HEK293 (cell line): Measurements from ENCODE around the gene HOXC5.

Experiments used
- CTCF ChIA-PET: fragments of 350-600 bp; formaldehyde crosslinking; extraction: SDS; loops from one replicate; lab custom pipeline; 2021; ENCODE audit warnings: antibody characterized with exemption; lab: Yijun Ruan, JAX
- POLR2A ChIA-PET: fragments of 300-600 bp; formaldehyde crosslinking; extraction: SDS; loops from one replicate; lab custom pipeline; 2020; ENCODE audit warnings: antibody characterized with exemption, inconsistent platforms; lab: Yijun Ruan, JAX
- H3K27ac ChIP-seq: fragments of 200-500 bp; sonication (Bioruptor generic); 2 replicates; pipeline ENCODE4 v1.5.1; 2014; ENCODE audit warnings: low read depth, low read length, control low read depth, inconsistent platforms; ENCODE audit errors: extremely low read depth
- H3K36me3 ChIP-seq, 2 experiments: fragments of 200-500 bp in 1 of 2; sonication (Bioruptor generic) in 1 of 2; 1 replicate in 1 of 2; 2 replicates in 1 of 2; pipeline ENCODE4 v1.5.1; 2014 to 2017; ENCODE audit warnings: inconsistent platforms in 2 of 2, low read length in 2 of 2; ENCODE audit not compliant: control insufficient read depth in 2 of 2, insufficient read depth in 1 of 2
- H3K4me1 ChIP-seq: fragments of 200-500 bp; sonication (Bioruptor generic); 2 replicates; pipeline ENCODE4 v1.5.1; 2014; ENCODE audit warnings: mild to moderate bottlenecking, low read length, inconsistent platforms; ENCODE audit not compliant: control insufficient read depth, insufficient read depth
- H3K4me3 ChIP-seq: 2 replicates; pipeline ENCODE4 v1.5.1; 2011; ENCODE audit warnings: low read depth, mild to moderate bottlenecking, control low read depth, low read length, moderate library complexity
- H3K9me3 ChIP-seq: fragments of 200-500 bp; sonication (Bioruptor generic); 2 replicates; pipeline ENCODE4 v1.5.1; 2014; ENCODE audit warnings: low read depth, low read length, inconsistent platforms; ENCODE audit not compliant: control insufficient read depth, insufficient read depth
- GLI4 ChIP-seq: fragments of 450-650 bp; formaldehyde crosslinking; IDR thresholded peaks from 2 replicates; pipeline ENCODE4 v1.5.1; 2016; ENCODE audit warnings: missing biosample characterization, missing genetic modification characterization
- KLF17 ChIP-seq: fragments of 450-650 bp; formaldehyde crosslinking; IDR thresholded peaks from 2 replicates; pipeline ENCODE4 v1.5.1; 2016; ENCODE audit warnings: missing biosample characterization, missing genetic modification characterization
- PRDM2 ChIP-seq: fragments of 450-650 bp; formaldehyde crosslinking; IDR thresholded peaks from 2 replicates; pipeline ENCODE4 v1.5.1; 2016; ENCODE audit warnings: missing biosample characterization, missing genetic modification characterization, borderline replicate concordance
- RBAK ChIP-seq: fragments of 450-650 bp; formaldehyde crosslinking; IDR thresholded peaks from 2 replicates; pipeline ENCODE4 v1.5.1; 2016; ENCODE audit warnings: missing biosample characterization, missing genetic modification characterization
- TRIM28 ChIP-seq: IDR thresholded peaks from 2 replicates; pipeline ENCODE4 v1.6.1; 2011; ENCODE audit warnings: low read length, control low read depth, borderline replicate concordance
- ZBTB48 ChIP-seq: fragments of 450-650 bp; formaldehyde crosslinking; IDR thresholded peaks from 2 replicates; pipeline ENCODE4 v1.5.1; 2016; ENCODE audit warnings: missing biosample characterization, missing genetic modification characterization
- ZBTB7A ChIP-seq: fragments of 450-650 bp; formaldehyde crosslinking; IDR thresholded peaks from 2 replicates; pipeline ENCODE4 v1.5.1; 2016; ENCODE audit warnings: low read depth, missing biosample characterization, missing genetic modification characterization
- ZBTB8A ChIP-seq: fragments of 450-650 bp; formaldehyde crosslinking; IDR thresholded peaks from 2 replicates; pipeline ENCODE4 v1.5.1; 2016; ENCODE audit warnings: missing biosample characterization, missing genetic modification characterization
- ZFP37 ChIP-seq: fragments of 450-650 bp; formaldehyde crosslinking; IDR thresholded peaks from 2 replicates; pipeline ENCODE4 v1.5.1; 2016; ENCODE audit warnings: missing biosample characterization, missing genetic modification characterization
- ZFP41 ChIP-seq: fragments of 450-650 bp; formaldehyde crosslinking; IDR thresholded peaks from 2 replicates; pipeline ENCODE4 v1.5.1; 2016; ENCODE audit warnings: missing biosample characterization, missing genetic modification characterization, borderline replicate concordance
- ZNF112 ChIP-seq: fragments of 450-650 bp; formaldehyde crosslinking; IDR thresholded peaks from 2 replicates; pipeline ENCODE4 v1.5.0; 2017; ENCODE audit warnings: missing biosample characterization, missing genetic modification characterization
- ZNF114 ChIP-seq: fragments of 450-650 bp; formaldehyde crosslinking; IDR thresholded peaks from 2 replicates; pipeline ENCODE4 v1.5.0; 2017; ENCODE audit warnings: missing biosample characterization, missing genetic modification characterization
- ZNF24 ChIP-seq: fragments of 450-650 bp; formaldehyde crosslinking; IDR thresholded peaks from 2 replicates; pipeline ENCODE4 v1.5.1; 2016; ENCODE audit warnings: missing biosample characterization, missing genetic modification characterization
- ZNF26 ChIP-seq: fragments of 450-650 bp; formaldehyde crosslinking; IDR thresholded peaks from 2 replicates; pipeline ENCODE4 v1.5.1; 2016; ENCODE audit warnings: missing biosample characterization, missing genetic modification characterization
- ZNF292 ChIP-seq: fragments of 450-650 bp; formaldehyde crosslinking; IDR thresholded peaks from 2 replicates; pipeline ENCODE4 v1.5.1; 2016; ENCODE audit warnings: low read depth, missing biosample characterization, missing genetic modification characterization, borderline replicate concordance
- ZNF335 ChIP-seq: fragments of 450-650 bp; formaldehyde crosslinking; conservative IDR thresholded peaks from 2 replicates; pipeline ENCODE4 v1.5.1; 2016; ENCODE audit warnings: missing biosample characterization, missing genetic modification characterization
- ZNF366 ChIP-seq: fragments of 450-650 bp; formaldehyde crosslinking; conservative IDR thresholded peaks from 2 replicates; pipeline ENCODE4 v1.5.1; 2016; ENCODE audit warnings: missing biosample characterization, missing genetic modification characterization
- ZNF398 ChIP-seq: fragments of 450-650 bp; formaldehyde crosslinking; IDR thresholded peaks from 2 replicates; pipeline ENCODE4 v1.5.1; 2017; ENCODE audit warnings: missing biosample characterization, missing genetic modification characterization
- ZNF449 ChIP-seq: fragments of 450-650 bp; formaldehyde crosslinking; IDR thresholded peaks from 2 replicates; pipeline ENCODE4 v1.5.1; 2017; ENCODE audit warnings: missing biosample characterization, mild to moderate bottlenecking, missing genetic modification characterization, moderate library complexity
- ZNF561 ChIP-seq: fragments of 450-650 bp; IDR thresholded peaks from 2 replicates; pipeline ENCODE4 v1.5.1; 2018; ENCODE audit warnings: missing biosample characterization, missing genetic modification characterization, borderline replicate concordance
- ZNF623 ChIP-seq: fragments of 450-650 bp; formaldehyde crosslinking; IDR thresholded peaks from 2 replicates; pipeline ENCODE4 v1.5.1; 2016; ENCODE audit warnings: missing biosample characterization, missing genetic modification characterization
- ZNF639 ChIP-seq: fragments of 450-650 bp; formaldehyde crosslinking; IDR thresholded peaks from 2 replicates; pipeline ENCODE4 v1.5.1; 2016; ENCODE audit warnings: missing biosample characterization, missing genetic modification characterization
- ZNF670 ChIP-seq: fragments of 450-650 bp; formaldehyde crosslinking; IDR thresholded peaks from 2 replicates; pipeline ENCODE4 v1.5.1; 2016; ENCODE audit warnings: missing biosample characterization, missing genetic modification characterization, low read depth
- ZNF830 ChIP-seq: fragments of 450-650 bp; IDR thresholded peaks from 2 replicates; pipeline ENCODE4 v1.5.0; 2018; ENCODE audit warnings: missing biosample characterization, missing genetic modification characterization, low read depth, mild to moderate bottlenecking, moderate library complexity

Gene HOXC5

GRCh38 chr12:54055552-54055951 is 22.7 kb downstream of the HOXC5 start (continued):
- TF ChIP-seq ZNF398 (peak; percentile 66), ZNF114 (tag by site-specific recombination) (no peak), ZNF623 (tag by site-specific recombination) (no peak), ZFP37 (tag by site-specific recombination) (no peak), GLI4 (no peak)
- TF ChIP-seq, all 188 proteins: peak for 3

- Histone ChIP-seq H3K4me3 (no peak overlapping the region), H3K36me3 (peaks cover 0 to 19% of the 10 kb centered on the region in 2 experiments; a peak in 1 of 3 replicates), H3K27ac (peak overlapping the region; percentile 21; the same call in 1 of the 2 replicates), H3K4me1 (peaks cover 70% of the 10 kb centered on the region), H3K9me3 (no peaks in the 10 kb centered on the region)
- ChIA-PET POLR2A (interaction anchor here (0.5 to 1.4 kb wide), 3 partner anchors 14 to 70 kb away, joined by 3 to 4 read pairs (median 3); no protein-coding TSS in a partner anchor), CTCF (interaction anchor here (0.6 to 2.6 kb wide), 5 partner anchors 16 to 134 kb away, joined by 3 to 12 read pairs (median 5); partner anchors contain the start of gene HOXC5)
- TF ChIP-seq ZNF335 (tag by site-specific recombination) (no peak), ZNF830 (tag by site-specific recombination) (no peak), ZNF292 (tag by site-specific recombination) (no peak), RBAK (tag by site-specific recombination) (no peak), ZBTB8A (no peak), ZFP41 (tag by site-specific recombination) (no peak), ZNF24 (tag by site-specific recombination) (no peak), KLF17 (tag by site-specific recombination) (no peak), ZNF561 (tag by site-specific recombination) (no peak), ZNF449 (no peak), ZBTB7A (tag by site-specific recombination) (no peak), ZNF639 (tag by site-specific recombination) (no peak), ZNF670 (tag by site-specific recombination) (no peak), ZNF26 (tag by site-specific recombination) (no peak), ZNF366 (tag by site-specific recombination) (peak; percentile 79), TRIM28 (no peak), ZBTB48 (tag by site-specific recombination) (peak; percentile 73; the same call in 1 of the 2 replicates), PRDM2 (tag by site-specific recombination) (no peak), ZNF112 (no peak)
These were observed 23.3 kb downstream of the HOXC5 start for GRCh38 chr12:54056110-54056509.
